Caco-2 (cell line): ENCODE measurements around the gene CC2D2A. TPM values are rescaled to one million over a fixed set of nuclear protein-coding genes. Genes with fewer than 3 reads are reported as not detected.

Source experiments
- BruUV-seq: library from RNA; stranded (reverse); fragments of 400-500 nt; replicated peaks from 2 replicates; lab custom pipeline; 2021; lab: Mats Ljungman, UMichigan
- CTCF ChIA-PET: fragments of 300-600 bp; sonication (Branson Sonifier 250); formaldehyde crosslinking; loops from one replicate; lab custom pipeline; 2022; ENCODE audit warnings: antibody characterized with exemption; lab: Charles Lee
- POLR2A ChIA-PET: fragments of 300-600 bp; sonication (Branson Sonifier 250); formaldehyde crosslinking; loops from one replicate; lab custom pipeline; 2022; ENCODE audit warnings: antibody characterized with exemption; lab: Charles Lee
- DNase-seq, 2 experiments: peaks; one replicate each; pipeline versions ENCODE4 v3.0.0 to v3.0.0-alpha.2; 2020 to 2022
- H3K27me3 ChIP-seq: replicated peaks from 2 replicates; pipeline ENCODE4 v1.6.0; 2011; ENCODE audit warnings: low read length; ENCODE audit not compliant: control insufficient read depth, insufficient read depth
- H3K36me3 ChIP-seq: 2 replicates; pipeline ENCODE4 v1.5.1; 2011; ENCODE audit warnings: low read length; ENCODE audit not compliant: control insufficient read depth, insufficient read depth
- H3K4me1 ChIP-seq: fragments of 250-450 bp; sonication (Bioruptor Pico); 2 replicates; pipeline ENCODE4 v1.5.1; 2020; ENCODE audit warnings: mild to moderate bottlenecking
- H3K4me3 ChIP-seq: 2 replicates; pipeline ENCODE4 v1.5.1; 2011; ENCODE audit warnings: low read depth, mild to moderate bottlenecking, control low read depth, low read length
- H3K9me3 ChIP-seq: fragments of 250-450 bp; sonication (Bioruptor Pico); 2 replicates; pipeline ENCODE4 v1.5.1; 2020; ENCODE audit warnings: mild to moderate bottlenecking, moderate library complexity
- H3K27ac Mint-ChIP-seq: one replicate; pipeline ENCODE4 v1.8.0; 2022; ENCODE audit warnings: mixed read lengths; ENCODE audit not compliant: unreplicated experiment
- H3K27me3 Mint-ChIP-seq: one replicate; pipeline ENCODE4 v1.8.0; 2022; ENCODE audit warnings: mixed read lengths; ENCODE audit not compliant: insufficient read depth, unreplicated experiment
- H3K36me3 Mint-ChIP-seq: one replicate; pipeline ENCODE4 v1.8.0; 2022; ENCODE audit warnings: mild to moderate bottlenecking, mixed read lengths; ENCODE audit not compliant: insufficient read depth, unreplicated experiment
- H3K4me1 Mint-ChIP-seq: one replicate; pipeline ENCODE4 v1.8.0; 2022; ENCODE audit warnings: low read depth, mixed read lengths; ENCODE audit not compliant: unreplicated experiment
- H3K4me3 Mint-ChIP-seq: one replicate; pipeline ENCODE4 v1.8.0; 2022; ENCODE audit warnings: mild to moderate bottlenecking, moderate library complexity, mixed read lengths; ENCODE audit not compliant: unreplicated experiment
- H3K9me3 Mint-ChIP-seq: one replicate; pipeline ENCODE4 v1.8.0; 2022; ENCODE audit warnings: mixed read lengths; ENCODE audit not compliant: unreplicated experiment
- intact Hi-C: fragments of 100-400 bp; cut with micrococcal nuclease; formaldehyde crosslinking; loops from one replicate; pipeline ENCODE4 v1.10.0; 2022; ENCODE audit not compliant: unreplicated experiment
- total RNA-seq: library from RNA; stranded (reverse); gene quantifications from 2 replicates; pipeline ENCODE4 v1.2.3, GENCODE V29; 2022
- TF ChIP-seq, protein P1 (sequence below), 2 experiments: fragments of 200-600 bp in 1 of 2; IDR thresholded peaks; 1 replicate in 1 of 2; 2 replicates in 1 of 2; pipeline versions ENCODE4 v1.5.1 to v1.8.0; 2011 to 2022; ENCODE audit warnings: antibody characterized with exemption in 1 of 2, control low read depth in 1 of 2, inconsistent platforms in 1 of 2, low read depth in 1 of 2, low read length in 1 of 2, mild to moderate bottlenecking in 1 of 2, moderate library complexity in 1 of 2; ENCODE audit not compliant: insufficient read depth in 1 of 2, severe bottlenecking in 1 of 2, unreplicated experiment in 1 of 2

CC2D2A gene
- total RNA-seq, 1 experiment from 2014 or later = 12.3 TPM

DNA sequence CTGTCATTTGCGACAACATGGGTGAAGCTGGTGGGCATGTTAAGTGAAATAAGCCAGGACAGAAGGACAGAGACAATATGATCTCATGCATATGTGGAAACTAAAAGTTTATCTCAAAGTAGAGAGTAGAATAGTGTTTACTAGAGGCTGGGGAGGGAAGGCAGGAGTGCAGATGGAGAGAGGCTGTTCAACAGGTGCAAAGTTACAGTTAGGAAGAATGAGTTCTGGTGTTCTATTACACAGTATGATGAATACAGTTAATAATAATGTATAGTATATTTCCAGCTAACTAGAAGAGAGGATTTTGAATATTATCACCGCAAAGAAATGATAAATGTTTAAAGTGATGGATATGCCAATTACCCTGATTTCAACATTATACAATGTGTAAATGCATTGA is 115.6 kb downstream of the CC2D2A start:
- no TSS peak for BruUV-seq
- Histone ChIP-seq H3K27me3 (no peaks in the 10 kb centered on the region), H3K36me3 (no peaks in the 10 kb centered on the region), H3K4me3 (no peak overlapping the region), H3K4me1 (no peaks in the 10 kb centered on the region), H3K9me3 (no peaks in the 10 kb centered on the region)
- intact Hi-C loops = no loop called here
- Mint-ChIP-seq H3K4me1 (peaks cover 7% of the 10 kb centered on the region), H3K4me3 (no peak overlapping the region), H3K36me3 (no peaks in the 10 kb centered on the region), H3K9me3 (no peaks in the 10 kb centered on the region), H3K27ac (no peak overlapping the region), H3K27me3 (no peaks in the 10 kb centered on the region)
- TF ChIP-seq, protein P1, sequence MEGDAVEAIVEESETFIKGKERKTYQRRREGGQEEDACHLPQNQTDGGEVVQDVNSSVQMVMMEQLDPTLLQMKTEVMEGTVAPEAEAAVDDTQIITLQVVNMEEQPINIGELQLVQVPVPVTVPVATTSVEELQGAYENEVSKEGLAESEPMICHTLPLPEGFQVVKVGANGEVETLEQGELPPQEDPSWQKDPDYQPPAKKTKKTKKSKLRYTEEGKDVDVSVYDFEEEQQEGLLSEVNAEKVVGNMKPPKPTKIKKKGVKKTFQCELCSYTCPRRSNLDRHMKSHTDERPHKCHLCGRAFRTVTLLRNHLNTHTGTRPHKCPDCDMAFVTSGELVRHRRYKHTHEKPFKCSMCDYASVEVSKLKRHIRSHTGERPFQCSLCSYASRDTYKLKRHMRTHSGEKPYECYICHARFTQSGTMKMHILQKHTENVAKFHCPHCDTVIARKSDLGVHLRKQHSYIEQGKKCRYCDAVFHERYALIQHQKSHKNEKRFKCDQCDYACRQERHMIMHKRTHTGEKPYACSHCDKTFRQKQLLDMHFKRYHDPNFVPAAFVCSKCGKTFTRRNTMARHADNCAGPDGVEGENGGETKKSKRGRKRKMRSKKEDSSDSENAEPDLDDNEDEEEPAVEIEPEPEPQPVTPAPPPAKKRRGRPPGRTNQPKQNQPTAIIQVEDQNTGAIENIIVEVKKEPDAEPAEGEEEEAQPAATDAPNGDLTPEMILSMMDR (IDR thresholded peaks at IDR 0.05; ENCODE audit: insufficient read depth in 1 of 2, low read depth in 1 of 2, low read length in 1 of 2, severe bottlenecking in 1 of 2, unreplicated experiment in 1 of 2) = no peak
- POLR2A ChIA-PET = no interaction called here
- CTCF ChIA-PET = no interaction called here
- no peak for DNase-seq

DNA sequence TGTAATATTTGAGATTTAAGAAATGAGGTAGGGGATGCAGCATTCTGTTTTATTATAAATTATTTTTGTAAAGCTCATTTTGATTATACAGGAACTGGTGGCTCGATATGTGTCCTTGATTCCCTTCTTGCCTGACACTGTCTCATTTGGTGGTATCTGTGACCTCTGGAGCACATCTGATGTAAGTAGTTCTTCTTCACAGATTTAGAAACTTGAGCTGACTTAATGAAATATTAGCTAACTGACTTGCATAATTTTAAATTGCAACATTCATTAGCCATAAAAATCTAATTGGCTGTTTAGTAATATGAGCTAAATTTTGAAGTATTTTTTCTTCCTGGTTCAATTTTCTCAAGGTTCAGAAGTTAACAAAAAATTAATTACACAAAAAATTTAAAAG is 116.4 kb downstream of the CC2D2A start:
- Mint-ChIP-seq H3K9me3 (no peaks in the 10 kb centered on the region), H3K36me3 (no peaks in the 10 kb centered on the region), H3K4me1 (peaks cover 7% of the 10 kb centered on the region), H3K27ac (no peak overlapping the region), H3K4me3 (no peak overlapping the region), H3K27me3 (no peaks in the 10 kb centered on the region)
- no TSS peak for BruUV-seq
- DNase-seq = no peak
- intact Hi-C loops = no loop called here
- no peaks in the 10 kb centered on the region for H3K9me3 ChIP-seq
- TF ChIP-seq, protein P1 (IDR thresholded peaks at IDR 0.05; ENCODE audit: insufficient read depth in 1 of 2, low read depth in 1 of 2, low read length in 1 of 2, severe bottlenecking in 1 of 2, unreplicated experiment in 1 of 2) = no peak
- no peaks in the 10 kb centered on the region for H3K27me3 ChIP-seq
- H3K36me3 ChIP-seq = no peaks in the 10 kb centered on the region
- CTCF ChIA-PET = no interaction called here
- POLR2A ChIA-PET = no interaction called here
- H3K4me3 ChIP-seq = no peak overlapping the region
- no peaks in the 10 kb centered on the region for H3K4me1 ChIP-seq

DNA sequence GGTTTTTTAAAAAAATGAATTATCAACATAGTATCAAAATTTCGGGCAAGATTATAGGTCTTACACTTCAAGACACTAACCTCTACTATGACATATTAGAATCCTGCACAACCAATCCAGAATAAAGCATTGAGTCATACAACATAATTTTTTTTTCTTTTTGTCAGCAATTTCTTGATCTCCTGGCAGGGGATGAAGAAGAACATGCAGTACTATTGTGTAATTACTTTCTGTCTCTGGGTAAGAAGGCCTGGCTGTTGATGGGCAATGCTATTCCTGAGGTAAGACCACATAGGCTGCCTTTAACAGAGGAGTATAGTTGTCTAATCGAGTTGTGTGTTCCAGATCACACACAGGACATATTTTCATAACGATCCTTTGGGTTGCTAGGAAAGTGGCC is 118.0 kb downstream of the CC2D2A start:
- no peak overlapping the region for H3K4me3 ChIP-seq
- no peaks in the 10 kb centered on the region for H3K4me1 Mint-ChIP-seq
- H3K9me3 ChIP-seq = no peaks in the 10 kb centered on the region
- TF ChIP-seq, protein P1 (IDR thresholded peaks at IDR 0.05; ENCODE audit: insufficient read depth in 1 of 2, low read depth in 1 of 2, low read length in 1 of 2, severe bottlenecking in 1 of 2, unreplicated experiment in 1 of 2) = no peak
- no TSS peak for BruUV-seq
- H3K27me3 Mint-ChIP-seq = no peaks in the 10 kb centered on the region
- DNase-seq = no peak
- no peaks in the 10 kb centered on the region for H3K36me3 Mint-ChIP-seq
- H3K4me1 ChIP-seq = no peaks in the 10 kb centered on the region
- no peak overlapping the region for H3K27ac Mint-ChIP-seq
- ChIA-PET POLR2A (no interaction called here), CTCF (no interaction called here)
- H3K36me3 ChIP-seq = no peaks in the 10 kb centered on the region
- H3K9me3 Mint-ChIP-seq = no peaks in the 10 kb centered on the region
- no peak overlapping the region for H3K4me3 Mint-ChIP-seq
- intact Hi-C loops = no loop called here
- no peaks in the 10 kb centered on the region for H3K27me3 ChIP-seq
